HG03066 (cell line): Measurements from ENCODE around the gene SAMD4A.
"Not testable (repeated sequence)": the region's sequence is repeated elsewhere in the genome, so short reads cannot be mapped to it uniquely, and the experiment has no call there.

ENCODE experiments used
- ATAC-seq: cut with Tn5 transposase; IDR thresholded peaks from one replicate; pipeline ENCODE4 v1.9.1; 2021; ENCODE audit warnings: low read depth; ENCODE audit not compliant: unreplicated experiment

The SAMD4A gene

DNA sequence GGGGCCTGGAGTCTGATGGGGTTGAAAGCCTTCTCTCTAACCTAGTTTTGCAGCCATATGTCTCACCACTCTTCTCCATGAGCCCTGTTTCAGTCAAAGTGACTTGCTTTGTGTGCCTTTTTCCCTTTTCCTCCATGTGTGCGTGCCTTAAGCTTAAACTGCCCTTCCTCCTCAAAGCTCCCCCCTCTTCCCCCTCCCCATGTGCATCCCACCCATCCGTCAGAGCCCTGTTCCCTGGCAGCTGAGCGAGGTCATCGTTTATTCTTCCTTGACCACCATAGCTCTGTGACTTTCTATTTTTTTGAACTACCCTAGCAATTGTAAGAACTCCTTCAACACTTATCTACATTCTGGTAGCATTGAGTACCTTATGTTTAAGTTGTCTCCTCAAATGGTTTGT is 24.9 kb downstream of the SAMD4A start:
- ATAC-seq = no peak

DNA sequence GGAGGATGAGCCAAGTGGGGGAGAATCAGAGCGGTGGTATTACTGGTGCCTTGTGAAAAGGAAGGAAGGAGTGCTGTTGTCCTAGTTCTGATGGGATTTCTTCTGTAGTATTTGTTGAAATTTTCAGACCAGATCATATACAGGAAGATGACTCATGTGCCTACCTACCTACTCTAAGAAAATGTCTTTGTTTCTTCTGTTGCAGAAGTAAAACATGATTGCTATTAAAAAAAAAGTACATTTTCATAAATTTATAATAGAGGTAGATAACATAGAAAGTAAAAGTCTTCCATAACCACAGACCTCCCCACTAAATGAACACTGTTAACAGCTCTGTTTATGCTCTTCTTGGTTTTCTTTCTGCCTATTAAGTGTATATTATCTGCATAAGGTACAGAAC is 26.9 kb downstream of the SAMD4A start:
- no peak for ATAC-seq

DNA sequence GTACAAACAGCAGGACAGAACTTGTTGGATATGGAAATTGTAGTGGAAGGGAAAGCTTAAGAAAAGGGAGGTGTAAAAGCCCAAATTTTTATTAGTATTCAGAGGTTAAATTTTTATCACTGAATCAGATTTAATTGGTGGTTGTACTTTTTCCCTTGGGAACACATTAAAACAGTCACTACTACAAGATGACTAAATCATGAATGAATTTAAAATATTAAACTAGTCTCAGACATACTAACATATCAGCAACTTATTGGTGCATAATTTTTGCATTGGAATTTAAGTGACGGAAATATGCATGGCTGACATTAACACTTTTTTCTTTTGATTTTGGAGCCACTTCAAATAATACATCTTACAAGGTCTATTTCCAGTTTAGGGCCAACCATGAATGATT is 27.6 kb downstream of the SAMD4A start:
- ATAC-seq = no peak

GRCh38 chr14:54597795-54598443 is 31.0 kb downstream of the SAMD4A start:
- no peak for ATAC-seq

DNA sequence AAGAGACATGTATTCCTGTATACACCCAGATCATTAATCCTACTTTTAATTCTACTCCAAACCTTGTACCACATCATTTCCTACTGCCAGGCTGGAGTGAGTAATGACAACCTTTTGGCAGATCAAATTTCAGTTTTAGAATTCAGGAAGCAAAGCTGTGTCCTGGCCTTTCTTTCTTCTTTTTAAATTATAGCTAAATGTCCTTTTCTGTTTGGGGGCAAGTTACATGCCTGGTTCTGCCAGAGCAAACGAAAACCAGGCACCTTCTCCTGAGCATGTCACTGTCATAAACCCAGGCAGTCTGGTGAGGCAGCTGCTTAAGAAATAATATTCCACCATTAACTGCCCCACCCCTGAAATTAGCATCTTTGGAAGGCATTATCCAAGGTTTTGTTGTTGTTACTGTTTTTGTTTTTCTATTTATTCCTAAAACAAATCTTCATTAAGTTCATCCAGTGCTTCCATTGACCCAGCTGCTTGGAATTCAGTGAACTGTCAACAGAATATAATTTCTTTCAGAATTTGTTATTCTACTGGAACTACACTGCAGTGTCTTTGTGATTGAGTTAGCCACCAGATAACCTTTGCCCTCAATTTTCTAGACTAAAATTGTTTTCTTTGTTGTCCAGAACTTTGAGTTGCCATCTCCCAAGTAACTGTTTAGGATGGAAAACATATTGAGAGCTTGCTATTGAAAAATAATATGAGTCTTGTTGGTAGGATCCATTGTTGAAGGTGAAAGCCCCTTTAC is 33.2 kb downstream of the SAMD4A start:
- ATAC-seq = no peak

DNA sequence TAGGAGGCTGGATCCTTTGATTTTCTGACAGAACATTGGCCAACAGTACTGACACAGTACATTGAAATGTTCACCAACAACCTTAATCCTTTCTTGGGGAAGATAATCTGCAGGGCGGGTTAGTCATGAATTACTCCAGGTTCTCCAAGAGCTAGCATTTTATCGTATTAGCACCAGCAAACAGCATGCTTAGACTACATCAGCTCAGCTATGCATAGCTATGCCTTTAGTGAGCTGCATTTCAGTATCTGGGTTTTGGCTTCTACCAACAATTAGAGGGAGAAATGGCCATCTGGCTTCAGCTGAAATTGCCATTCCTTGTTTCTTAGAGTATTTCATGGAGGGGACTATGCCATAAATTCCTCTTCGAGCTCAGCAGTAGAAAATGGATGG is 33.8 kb downstream of the SAMD4A start:
- ATAC-seq = no peak

DNA sequence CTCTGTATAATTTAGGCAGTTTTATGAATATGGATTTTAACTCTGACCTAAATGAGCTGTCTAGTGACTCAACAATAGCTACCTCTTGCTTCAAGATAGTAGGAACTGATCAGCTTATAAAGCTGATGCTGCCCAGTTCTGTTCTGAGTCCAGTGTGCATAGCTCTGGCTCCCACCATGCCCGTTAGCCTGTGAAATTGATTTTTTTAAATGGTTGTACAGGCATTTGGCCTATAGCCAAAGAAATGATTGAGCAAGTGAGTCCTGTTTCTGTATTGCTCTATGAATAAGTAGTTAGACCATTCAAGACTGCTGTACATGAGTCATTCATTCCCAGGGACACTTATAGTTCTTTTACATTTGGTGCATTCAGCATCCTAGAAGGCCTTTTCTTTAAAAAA is 36.4 kb downstream of the SAMD4A start:
- ATAC-seq = no peak

- ATAC-seq = no peak
Measured at GRCh38 chr14:54606178-54606577, 39.2 kb downstream of the SAMD4A start.

- no peak for ATAC-seq
Measured at GRCh38 chr14:54606631-54607133, 39.8 kb downstream of the SAMD4A start.

- ATAC-seq = no peak
Measured at GRCh38 chr14:54609576-54609975, 42.6 kb downstream of the SAMD4A start.

GRCh38 chr14:54610051-54610977 is 43.4 kb downstream of the SAMD4A start:
- ATAC-seq = no peak

- no peak for ATAC-seq
Measured at GRCh38 chr14:54614296-54614695, 47.4 kb downstream of the SAMD4A start.

- ATAC-seq = no peak
Measured at GRCh38 chr14:54617467-54617866, 50.5 kb downstream of the SAMD4A start.

DNA sequence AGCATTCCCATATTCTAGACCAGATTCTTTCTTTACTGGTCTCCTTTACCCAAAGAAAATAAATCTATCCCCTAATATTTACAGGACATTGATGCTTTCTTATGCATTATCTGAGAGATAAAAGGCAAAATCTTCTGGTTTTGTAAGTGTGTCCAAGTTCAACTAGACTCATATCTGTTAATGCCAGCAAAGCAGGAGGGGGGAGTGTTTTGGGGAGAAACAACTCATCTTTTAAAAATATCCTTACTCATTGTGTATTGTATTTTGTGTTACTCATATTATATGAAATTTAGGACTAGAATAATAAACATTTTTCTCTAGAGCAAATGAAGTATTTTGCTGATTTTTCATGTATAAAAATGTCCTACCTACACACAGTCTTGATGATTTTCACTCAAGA is 54.8 kb downstream of the SAMD4A start:
- ATAC-seq = no peak

DNA sequence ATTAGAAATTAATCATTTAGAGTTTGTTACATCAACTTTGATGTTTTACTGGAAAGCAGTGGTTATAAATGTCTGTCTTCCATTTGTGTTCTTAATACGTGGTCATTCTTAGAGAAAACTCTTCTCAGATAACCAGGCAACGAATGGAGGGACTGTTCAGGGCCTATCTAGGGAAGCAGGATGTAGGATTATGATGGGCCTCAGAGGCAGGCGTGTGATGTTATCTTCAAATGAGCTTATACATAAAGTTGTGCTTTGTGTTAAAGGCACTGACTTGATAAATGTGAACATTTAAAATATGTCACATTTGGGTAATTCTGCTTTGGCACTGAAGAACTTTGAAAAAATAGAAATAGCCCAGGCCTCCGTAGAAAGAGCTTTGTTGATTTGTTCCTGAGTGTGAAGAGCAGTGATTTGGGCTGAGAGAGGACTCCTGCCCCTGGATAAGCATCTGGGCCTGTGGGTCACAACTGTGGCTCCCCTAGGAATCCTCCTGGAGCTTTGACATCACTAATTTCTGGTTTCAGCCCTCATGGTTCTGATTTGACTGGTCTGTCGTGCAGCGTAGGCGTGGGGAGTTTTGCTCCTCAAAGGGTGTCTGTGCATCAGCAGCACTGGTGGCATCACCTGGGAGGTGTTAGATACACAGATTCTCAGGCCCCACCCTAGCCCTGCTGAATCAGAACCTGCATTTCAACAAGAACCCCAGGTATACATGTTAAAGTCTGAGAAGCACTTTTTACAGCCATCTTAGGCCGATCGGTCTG is 55.4 kb downstream of the SAMD4A start:
- peak; percentile 85 for ATAC-seq

- ATAC-seq = no peak
Measured at GRCh38 chr14:54623279-54624004, 56.5 kb downstream of the SAMD4A start.

DNA sequence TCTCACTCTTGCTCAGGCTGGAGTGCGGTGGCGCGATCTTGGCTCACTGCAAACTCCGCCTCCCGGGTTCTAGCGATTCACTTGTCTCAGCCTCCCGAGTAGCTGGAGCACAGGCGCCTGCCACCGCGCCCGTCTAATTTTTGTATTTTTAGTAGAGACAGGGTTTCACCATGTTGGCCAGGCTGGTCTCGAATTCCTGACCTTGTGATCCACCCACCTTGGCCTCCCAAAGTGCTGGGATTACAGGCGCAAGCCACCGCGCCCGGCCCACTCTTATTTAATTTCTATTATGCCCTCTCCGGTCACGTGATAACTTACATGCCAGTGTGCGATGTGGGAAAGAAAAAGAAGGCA is 57.1 kb downstream of the SAMD4A start:
- not testable (repeated sequence) for ATAC-seq

- no peak for ATAC-seq
Measured at GRCh38 chr14:54625112-54625511, 58.2 kb downstream of the SAMD4A start.

GRCh38 chr14:54627219-54627539 is 60.3 kb downstream of the SAMD4A start:
- ATAC-seq = no peak
